ENCODE data around the gene MBD1. TPM values are rescaled to one million over a fixed set of nuclear protein-coding genes. Genes with fewer than 3 reads are reported as not detected.
"Not testable (repeated sequence)": the region's sequence is repeated elsewhere in the genome, so short reads cannot be mapped to it uniquely, and the experiment has no call there.

Gene MBD1
- total and polyA plus RNA-seq, 10 of the 15 experiments (the other 5 are each of a cell fraction or from before 2014, with no cell fraction given) = 8.4 to 97.7 (median 59.9) TPM

DNA sequence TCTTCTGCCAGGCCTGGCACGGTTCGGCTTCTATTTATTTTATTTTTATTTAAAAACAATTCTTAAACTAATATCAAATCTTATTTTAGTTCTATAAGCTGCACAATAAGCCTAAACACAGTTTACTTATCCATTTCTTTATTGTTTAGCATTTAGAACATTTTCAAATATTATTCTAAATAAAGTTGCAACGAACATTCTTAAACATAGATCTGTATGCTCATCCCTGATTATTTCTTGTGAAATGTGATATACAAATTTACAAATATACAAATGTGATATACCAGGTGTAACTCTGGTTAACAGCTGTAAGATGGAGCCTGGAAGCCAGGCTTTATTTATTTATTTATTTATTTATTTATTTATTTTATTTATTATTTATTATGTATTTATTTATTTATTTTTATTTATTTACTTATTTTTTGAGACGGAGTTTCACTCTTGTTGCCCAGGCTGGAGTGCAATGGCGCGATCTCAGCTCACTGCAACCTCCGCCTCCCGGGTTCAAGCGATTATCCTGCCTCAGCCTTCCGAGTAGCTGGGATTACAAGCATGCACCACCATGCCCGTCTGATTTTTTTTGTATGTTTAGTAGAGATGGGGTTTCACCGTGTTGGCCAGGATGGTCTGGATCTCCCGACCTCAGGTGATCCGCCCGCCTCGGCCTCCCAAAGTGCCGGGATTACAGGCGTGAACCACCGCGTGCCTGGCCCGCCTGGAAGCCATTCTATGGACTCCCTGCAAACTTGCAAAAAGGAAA is 7.2 kb upstream of the MBD1 start:
- H4K20me1 ChIP-seq (ENCODE audit: control insufficient read depth, insufficient read depth); DNase-seq (ENCODE audit: low read depth, low spot score); H3K9me3 ChIP-seq (replicated peaks; ENCODE audit: control insufficient read depth, insufficient read depth, low read length); ATAC-seq; BruUV-seq (replicated peaks); FAIRE-seq; H3K27me3 ChIP-seq (replicated peaks in 1 of 2; ENCODE audit: control insufficient read depth in 2 of 2, insufficient read depth in 2 of 2, low read length in 1 of 2); H3K4me1 ChIP-seq (ENCODE audit: control insufficient read depth, insufficient read depth, low read length): not testable (repeated sequence)
- Histone ChIP-seq H3K79me2 (ENCODE audit: control insufficient read depth, insufficient read depth, low read length) (peaks cover 23% of the 10 kb centered on the region), H3K27ac (ENCODE audit: control insufficient read depth, insufficient read depth) (peak overlapping the region; percentile 73), H3K4me3 (peak overlapping the region; percentile 69), H3K36me3 (ENCODE audit: control insufficient read depth in 2 of 2, insufficient read depth in 2 of 2, low read length in 1 of 2) (peaks cover 5 to 23% of the 10 kb centered on the region in 2 experiments; a peak in 3 of 4 replicates), H3K9ac (ENCODE audit: control insufficient read depth, insufficient read depth, low read length) (peak overlapping the region; percentile 59), H2AFZ (ENCODE audit: control insufficient read depth, low read depth, low read length) (peak overlapping the region; percentile 90), H3K4me2 (ENCODE audit: control insufficient read depth, insufficient read depth) (peak overlapping the region; percentile 45)
- in situ Hi-C loops (cut with MboI) (loop anchor here (10.0 to 25.0 kb wide), 3 partner anchors 66 to 1476 kb away; no protein-coding TSS in a partner anchor), intact Hi-C loops (cut with micrococcal nuclease; ENCODE audit: unreplicated experiment) (loop anchor here (10.0 kb wide), 1 partner anchor 1334 kb away; the partner anchor contains the start of gene SMAD7)
- ChIA-PET CTCF (interaction anchor here (0.6 to 3.7 kb wide), 10 partner anchors 10 to 72 kb away, joined by 3 to 39 read pairs (median 4); no protein-coding TSS in a partner anchor), SMC1A (ENCODE audit: uncharacterized antibody, unreplicated experiment) (interaction anchor here (1.0 to 3.9 kb wide), 10 partner anchors 8 to 86 kb away, joined by 3 to 50 read pairs (median 6); partner anchors contain the start of gene SKA1), RAD21 (ENCODE audit: unreplicated experiment) (interaction anchor here (0.8 to 3.7 kb wide), 6 partner anchors 19 to 68 kb away, joined by 3 to 42 read pairs (median 3); partner anchors contain the start of gene CFAP53), POLR2A (interaction anchor here (0.6 to 2.1 kb wide), 7 partner anchors 11 to 947 kb away, joined by 3 to 11 read pairs (median 3); no protein-coding TSS in a partner anchor)
- WGBS (ENCODE audit: insufficient coverage, insufficient replicate concordance, low lambda C conversion rate, missing lambda C conversion rate) = 69% methylated on average over 21 of the region's 21 CpGs
- TF ChIP-seq MLLT1 (IDR thresholded peaks at IDR 0.05) (peak; percentile 84), BHLHE40 (IDR thresholded peaks at IDR 0.05; ENCODE audit: borderline replicate concordance in 1 of 2, low read depth in 2 of 2, low read length in 1 of 2) (0 out of 4 replicates have a peak, but pooled peaks of 1 of the 2 experiments have one; percentile 3)
- TF ChIP-seq, protein P1, sequence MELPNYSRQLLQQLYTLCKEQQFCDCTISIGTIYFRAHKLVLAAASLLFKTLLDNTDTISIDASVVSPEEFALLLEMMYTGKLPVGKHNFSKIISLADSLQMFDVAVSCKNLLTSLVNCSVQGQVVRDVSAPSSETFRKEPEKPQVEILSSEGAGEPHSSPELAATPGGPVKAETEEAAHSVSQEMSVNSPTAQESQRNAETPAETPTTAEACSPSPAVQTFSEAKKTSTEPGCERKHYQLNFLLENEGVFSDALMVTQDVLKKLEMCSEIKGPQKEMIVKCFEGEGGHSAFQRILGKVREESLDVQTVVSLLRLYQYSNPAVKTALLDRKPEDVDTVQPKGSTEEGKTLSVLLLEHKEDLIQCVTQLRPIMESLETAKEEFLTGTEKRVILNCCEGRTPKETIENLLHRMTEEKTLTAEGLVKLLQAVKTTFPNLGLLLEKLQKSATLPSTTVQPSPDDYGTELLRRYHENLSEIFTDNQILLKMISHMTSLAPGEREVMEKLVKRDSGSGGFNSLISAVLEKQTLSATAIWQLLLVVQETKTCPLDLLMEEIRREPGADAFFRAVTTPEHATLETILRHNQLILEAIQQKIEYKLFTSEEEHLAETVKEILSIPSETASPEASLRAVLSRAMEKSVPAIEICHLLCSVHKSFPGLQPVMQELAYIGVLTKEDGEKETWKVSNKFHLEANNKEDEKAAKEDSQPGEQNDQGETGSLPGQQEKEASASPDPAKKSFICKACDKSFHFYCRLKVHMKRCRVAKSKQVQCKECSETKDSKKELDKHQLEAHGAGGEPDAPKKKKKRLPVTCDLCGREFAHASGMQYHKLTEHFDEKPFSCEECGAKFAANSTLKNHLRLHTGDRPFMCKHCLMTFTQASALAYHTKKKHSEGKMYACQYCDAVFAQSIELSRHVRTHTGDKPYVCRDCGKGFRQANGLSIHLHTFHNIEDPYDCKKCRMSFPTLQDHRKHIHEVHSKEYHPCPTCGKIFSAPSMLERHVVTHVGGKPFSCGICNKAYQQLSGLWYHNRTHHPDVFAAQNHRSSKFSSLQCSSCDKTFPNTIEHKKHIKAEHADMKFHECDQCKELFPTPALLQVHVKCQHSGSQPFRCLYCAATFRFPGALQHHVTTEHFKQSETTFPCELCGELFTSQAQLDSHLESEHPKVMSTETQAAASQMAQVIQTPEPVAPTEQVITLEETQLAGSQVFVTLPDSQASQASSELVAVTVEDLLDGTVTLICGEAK (IDR thresholded peaks at IDR 0.05; ENCODE audit: borderline replicate concordance) = peak; percentile 86

All from GM12878 (cell line).